Spleen (tissue), 11 donors: ENCODE results near the gene SMIM29. TPM values are rescaled to one million over a fixed set of nuclear protein-coding genes. Genes with fewer than 3 reads are reported as not detected.
A peak's percentile ranks its signal among the peaks of the same experiment; 100 is the strongest.

Experiments
- DNase-seq: peaks from one replicate; pipeline ENCODE4 v3.0.0-alpha.2; 2020
- H3K27ac ChIP-seq, 8 donors: fragments of 200-600 bp; sonication (generic) in 7 of 8; 1 replicate in 4 of 8; 2 replicates in 4 of 8; pipeline versions ENCODE4 v1.5.0 to v1.8.0; 2016 to 2021; ENCODE audit warnings: inconsistent platforms in 4 of 8, mild to moderate bottlenecking in 4 of 8, moderate library complexity in 1 of 8
- H3K27me3 ChIP-seq, 7 donors: fragments of 200-600 bp; sonication (generic) in 6 of 7; replicated peaks in 1 of 7; 1 replicate in 4 of 7; 2 replicates in 3 of 7; pipeline versions ENCODE4 v1.5.0 to v1.8.0; 2016 to 2021; ENCODE audit warnings: inconsistent platforms in 3 of 7, mild to moderate bottlenecking in 1 of 7
- H3K36me3 ChIP-seq, 6 donors: fragments of 200-600 bp; sonication (generic) in 5 of 6; 1 replicate in 4 of 6; 2 replicates in 2 of 6; pipeline versions ENCODE4 v1.5.0 to v1.8.0; 2016 to 2021; ENCODE audit warnings: inconsistent platforms in 2 of 6
- H3K4me1 ChIP-seq, 6 donors: fragments of 200-600 bp; sonication (generic) in 5 of 6; 1 replicate in 3 of 6; 2 replicates in 3 of 6; pipeline versions ENCODE4 v1.5.0 to v1.8.0; 2016 to 2021; ENCODE audit warnings: inconsistent platforms in 3 of 6
- H3K4me3 ChIP-seq, 8 donors: fragments of 200-600 bp; sonication (generic) in 7 of 8; 1 replicate in 4 of 8; 2 replicates in 4 of 8; pipeline versions ENCODE4 v1.5.0 to v1.8.0; 2016 to 2021; ENCODE audit warnings: inconsistent platforms in 4 of 8, mild to moderate bottlenecking in 4 of 8, moderate library complexity in 2 of 8
- H3K9me3 ChIP-seq, 8 donors: fragments of 200-600 bp; sonication (generic) in 7 of 8; 1 replicate in 4 of 8; 2 replicates in 4 of 8; pipeline versions ENCODE4 v1.5.0 to v1.8.0; 2016 to 2021; ENCODE audit warnings: inconsistent platforms in 4 of 8
- POLR2A ChIP-seq, 3 donors: fragments of 450-650 bp; IDR thresholded peaks; one replicate each; pipeline ENCODE4 v1.5.1; 2017; ENCODE audit warnings: antibody characterized with exemption in 3 of 3, mild to moderate bottlenecking in 1 of 3
- POLR2AphosphoS5 ChIP-seq, 3 donors: sonication (generic); formaldehyde crosslinking; IDR thresholded peaks; one replicate each; pipeline ENCODE4 v1.5.1; 2017; ENCODE audit warnings: antibody characterized with exemption in 3 of 3
- WGBS, 5 donors: extraction: QIAGEN DNeasy Blood & Tissue Kit in 3 of 5; methylation state at CpG; one replicate each; pipeline versions ENCODE4 v1.1.5 to v1.1.7; 2013 to 2018; 5-methylcytosine and 5-hydroxymethylcytosine counted together
- intact Hi-C: fragments of 100-400 bp; cut with DNase I; formaldehyde crosslinking; loops from one replicate; pipeline ENCODE4 v1.15.0; 2023; ENCODE audit warnings: low total_unique reads
- polyA plus RNA-seq, 3 donors: library from polyadenylated mRNA; stranded (reverse); fragments of 200-250 nt; gene quantifications; one replicate each; pipeline ENCODE4 v1.2.1, GENCODE V29; 2013
- total RNA-seq, 7 donors: library from RNA; depleted of rRNA in 3 of 7; stranded (reverse); fragments of >200 nt in 3 of 7; fragmentation: NEBNext Ultra II Directional in 4 of 7; extraction: Animal tissue kit (Norgen Biotek cat#: 25700) in 4 of 7; gene quantifications; one replicate each; pipeline versions ENCODE4 v1.1.0 to v1.2.1, GENCODE V29; 2016 to 2021
- TF ChIP-seq, protein P1 (sequence below), 11 experiments: fragments of 200-600 bp in 7 of 11; fragments of 450-650 bp in 4 of 11; sonication (generic) in 4 of 11; IDR thresholded peaks in 8 of 11; conservative IDR thresholded peaks in 3 of 11; 1 replicate in 7 of 11; 2 replicates in 4 of 11; pipeline versions ENCODE4 v1.4.0 to v1.8.0; 2016 to 2021; ENCODE audit warnings: antibody characterized with exemption in 11 of 11, inconsistent platforms in 4 of 11, mild to moderate bottlenecking in 1 of 11
- donor health status: healthy with polysubstance abuse.
- donor health status: DM: no; HTN: no; CAD: no; lungs with moderate emphysema.
- donor health status: DM: no; HTN: no; CAD: no.
- donor health status: Bipolar disorder and iron deficiency.
- donor health status: healthy.
- donor health status: DM: no; HTN: no; CAD: no.
- donor health status: DM: yes; HTN: yes; CAD: no.

Gene SMIM29
- total and polyA plus RNA-seq, 10 donors, result 24.7 to 73.7 (median 36.4) TPM

DNA sequence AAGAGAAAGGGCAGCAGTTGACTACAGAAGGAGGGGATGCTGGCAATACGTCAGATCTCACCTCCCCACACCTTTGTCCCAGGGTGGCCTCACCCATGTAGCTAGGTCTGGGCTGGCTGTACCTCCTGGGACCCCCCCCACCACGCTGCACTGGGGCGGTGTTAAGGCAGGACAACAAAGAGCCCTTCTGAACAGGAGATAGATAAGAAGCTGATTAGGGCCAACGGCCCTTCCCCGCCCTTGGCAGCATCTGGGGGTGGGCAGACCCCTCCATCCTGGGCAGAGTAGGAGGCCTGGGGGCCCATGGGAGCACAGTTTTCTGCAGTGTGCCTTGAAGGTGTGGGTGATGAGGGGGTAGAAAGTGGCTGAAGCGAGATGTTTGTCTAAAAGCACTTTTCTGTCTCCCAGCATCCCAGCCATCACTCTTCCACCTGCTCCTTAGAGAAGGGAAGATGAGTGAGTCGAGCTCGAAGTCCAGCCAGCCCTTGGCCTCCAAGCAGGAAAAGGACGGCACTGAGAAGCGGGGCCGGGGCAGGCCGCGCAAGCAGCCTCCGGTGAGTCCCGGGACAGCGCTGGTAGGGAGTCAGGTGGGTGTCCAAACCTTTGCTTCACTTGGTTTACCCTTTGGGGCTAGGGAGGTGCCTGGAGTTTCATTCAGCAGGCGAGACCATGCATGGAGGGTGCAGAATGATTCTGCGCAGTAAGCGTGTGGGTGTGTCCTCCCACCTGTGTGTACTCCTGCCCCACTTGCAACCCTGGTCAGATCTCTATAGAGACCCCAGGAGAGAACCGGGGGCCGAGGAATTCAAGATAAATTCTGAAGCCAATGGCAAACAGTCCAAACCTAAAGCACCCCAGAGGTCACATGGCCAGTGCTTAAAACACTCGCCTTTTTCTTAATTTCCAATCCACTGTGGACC is 8.2 kb downstream of the SMIM29 start:
- intact Hi-C loops, result no loop called here
- H3K27me3 ChIP-seq, result no peaks in the 10 kb centered on the region
- WGBS, 5 donors, result 91 to 95% (median 94%) methylated on average over 20 to 22 of the region's 22 CpGs
- H3K4me3 ChIP-seq, result no peak overlapping the region
- peak; percentile 72 for DNase-seq
- H3K27ac ChIP-seq, result peak overlapping the region in 1 of 8 donors; percentile 30
- no peak for TF ChIP-seq POLR2A (IDR thresholded peaks at IDR 0.05)
- peak in 1 of 3 donors; percentile 16 for TF ChIP-seq POLR2AphosphoS5 (IDR thresholded peaks at IDR 0.05)
- H3K4me1 ChIP-seq, result peaks cover 14 to 75% (median 48%) of the 10 kb centered on the region in 6 donors
- H3K36me3 ChIP-seq, result peaks cover 0 to 56% (median 25%) of the 10 kb centered on the region in 6 donors
- H3K9me3 ChIP-seq, result no peaks in the 10 kb centered on the region

DNA sequence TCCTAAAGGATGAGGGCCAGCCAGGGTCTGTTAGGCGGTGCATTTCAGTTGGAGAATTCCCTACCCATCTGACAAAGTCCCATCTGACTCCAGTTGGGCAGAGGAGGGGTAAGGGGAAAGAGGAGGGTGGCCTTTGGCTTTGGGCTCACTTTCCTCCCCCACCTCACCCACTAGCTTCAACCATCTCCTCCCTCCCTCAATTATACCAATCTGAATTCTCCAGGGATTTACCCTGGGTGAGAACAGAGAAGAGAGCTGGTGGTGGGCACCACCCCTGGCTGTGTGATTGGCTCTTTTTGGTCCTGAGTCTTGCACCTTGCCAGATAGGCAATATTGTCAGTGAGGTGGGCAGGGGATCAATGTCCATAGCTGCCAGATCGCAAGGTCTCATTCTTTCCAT is 8.9 kb downstream of the SMIM29 start:
- no peaks in the 10 kb centered on the region for H3K27me3 ChIP-seq
- no peak overlapping the region for H3K4me3 ChIP-seq
- peaks cover 0 to 49% (median 25%) of the 10 kb centered on the region in 6 donors for H3K36me3 ChIP-seq
- intact Hi-C loops, result no loop called here
- peak overlapping the region in 1 of 8 donors; percentile 30 for H3K27ac ChIP-seq
- TF ChIP-seq POLR2A (IDR thresholded peaks at IDR 0.05), result no peak
- no peaks in the 10 kb centered on the region for H3K9me3 ChIP-seq
- DNase-seq, result peak; percentile 22
- 90 to 100% (median 94%) methylated on average over 2 of the region's 2 CpGs for WGBS, 5 donors
- peaks cover 14 to 77% (median 51%) of the 10 kb centered on the region in 6 donors for H3K4me1 ChIP-seq

GRCh38 chr6:34239500-34239825 is 9.3 kb downstream of the SMIM29 start:
- peaks cover 14 to 76% (median 47%) of the 10 kb centered on the region in 6 donors for H3K4me1 ChIP-seq
- TF ChIP-seq POLR2A (IDR thresholded peaks at IDR 0.05) (no peak), POLR2AphosphoS5 (IDR thresholded peaks at IDR 0.05) (no peak)
- TF ChIP-seq, protein P1, sequence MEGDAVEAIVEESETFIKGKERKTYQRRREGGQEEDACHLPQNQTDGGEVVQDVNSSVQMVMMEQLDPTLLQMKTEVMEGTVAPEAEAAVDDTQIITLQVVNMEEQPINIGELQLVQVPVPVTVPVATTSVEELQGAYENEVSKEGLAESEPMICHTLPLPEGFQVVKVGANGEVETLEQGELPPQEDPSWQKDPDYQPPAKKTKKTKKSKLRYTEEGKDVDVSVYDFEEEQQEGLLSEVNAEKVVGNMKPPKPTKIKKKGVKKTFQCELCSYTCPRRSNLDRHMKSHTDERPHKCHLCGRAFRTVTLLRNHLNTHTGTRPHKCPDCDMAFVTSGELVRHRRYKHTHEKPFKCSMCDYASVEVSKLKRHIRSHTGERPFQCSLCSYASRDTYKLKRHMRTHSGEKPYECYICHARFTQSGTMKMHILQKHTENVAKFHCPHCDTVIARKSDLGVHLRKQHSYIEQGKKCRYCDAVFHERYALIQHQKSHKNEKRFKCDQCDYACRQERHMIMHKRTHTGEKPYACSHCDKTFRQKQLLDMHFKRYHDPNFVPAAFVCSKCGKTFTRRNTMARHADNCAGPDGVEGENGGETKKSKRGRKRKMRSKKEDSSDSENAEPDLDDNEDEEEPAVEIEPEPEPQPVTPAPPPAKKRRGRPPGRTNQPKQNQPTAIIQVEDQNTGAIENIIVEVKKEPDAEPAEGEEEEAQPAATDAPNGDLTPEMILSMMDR (IDR thresholded peaks at IDR 0.05 in 8 of 11, conservative IDR thresholded peaks at IDR 0.05 in 3 of 11), result no peak
- H3K4me3 ChIP-seq, result no peak overlapping the region
- WGBS, 5 donors, result 90 to 94% (median 90%) methylated on average over 3 of the region's 3 CpGs
- H3K27ac ChIP-seq, result no peak overlapping the region
- intact Hi-C loops, result no loop called here
- no peaks in the 10 kb centered on the region for H3K27me3 ChIP-seq
- DNase-seq, result peak; percentile 25
- H3K36me3 ChIP-seq, result peaks cover 0 to 45% (median 25%) of the 10 kb centered on the region in 6 donors
- H3K9me3 ChIP-seq, result no peaks in the 10 kb centered on the region

GRCh38 chr6:34238585-34239499 is 10.0 kb downstream of the SMIM29 start:
- peak; percentile 80 for DNase-seq
- H3K27me3 ChIP-seq, result no peaks in the 10 kb centered on the region
- intact Hi-C loops, result no loop called here
- peaks cover 0 to 39% (median 25%) of the 10 kb centered on the region in 6 donors for H3K36me3 ChIP-seq
- TF ChIP-seq POLR2A (IDR thresholded peaks at IDR 0.05) (no peak), POLR2AphosphoS5 (IDR thresholded peaks at IDR 0.05) (no peak)
- TF ChIP-seq, protein P1 (IDR thresholded peaks at IDR 0.05 in 8 of 11, conservative IDR thresholded peaks at IDR 0.05 in 3 of 11), result no peak
- H3K27ac ChIP-seq, result peak overlapping the region in 6 of 8 donors; percentile 62 to 97 (median 88)
- peaks cover 10 to 69% (median 41%) of the 10 kb centered on the region in 6 donors for H3K4me1 ChIP-seq
- no peaks in the 10 kb centered on the region for H3K9me3 ChIP-seq
- WGBS, 5 donors, result 61 to 72% (median 66%) methylated on average over 14 of the region's 14 CpGs
- H3K4me3 ChIP-seq, result peak overlapping the region; percentile 48 to 87 (median 68)
